ENCODE results near the gene SYT8.

Gene SYT8

DNA sequence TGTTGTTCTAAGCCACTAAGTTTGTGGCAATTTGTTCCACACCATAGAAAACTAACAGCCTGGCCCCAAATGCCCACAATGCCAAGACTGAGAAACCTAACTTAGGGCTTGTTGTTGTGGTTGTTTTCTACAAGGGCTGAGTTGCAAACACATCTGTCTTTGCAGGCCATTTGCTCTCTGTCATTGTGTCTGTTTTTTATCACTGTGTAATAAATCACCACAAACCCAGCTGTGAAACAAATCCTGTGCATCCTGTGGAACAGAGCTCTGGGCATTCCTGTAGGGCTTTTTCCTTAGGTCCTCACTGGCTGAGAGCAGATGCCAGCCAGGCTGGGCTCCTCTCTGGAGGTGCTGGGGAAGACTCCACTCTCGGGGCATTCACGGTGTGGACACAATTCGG, 15.7 kb upstream of the SYT8 start:
- no peak for DNase-seq

DNA sequence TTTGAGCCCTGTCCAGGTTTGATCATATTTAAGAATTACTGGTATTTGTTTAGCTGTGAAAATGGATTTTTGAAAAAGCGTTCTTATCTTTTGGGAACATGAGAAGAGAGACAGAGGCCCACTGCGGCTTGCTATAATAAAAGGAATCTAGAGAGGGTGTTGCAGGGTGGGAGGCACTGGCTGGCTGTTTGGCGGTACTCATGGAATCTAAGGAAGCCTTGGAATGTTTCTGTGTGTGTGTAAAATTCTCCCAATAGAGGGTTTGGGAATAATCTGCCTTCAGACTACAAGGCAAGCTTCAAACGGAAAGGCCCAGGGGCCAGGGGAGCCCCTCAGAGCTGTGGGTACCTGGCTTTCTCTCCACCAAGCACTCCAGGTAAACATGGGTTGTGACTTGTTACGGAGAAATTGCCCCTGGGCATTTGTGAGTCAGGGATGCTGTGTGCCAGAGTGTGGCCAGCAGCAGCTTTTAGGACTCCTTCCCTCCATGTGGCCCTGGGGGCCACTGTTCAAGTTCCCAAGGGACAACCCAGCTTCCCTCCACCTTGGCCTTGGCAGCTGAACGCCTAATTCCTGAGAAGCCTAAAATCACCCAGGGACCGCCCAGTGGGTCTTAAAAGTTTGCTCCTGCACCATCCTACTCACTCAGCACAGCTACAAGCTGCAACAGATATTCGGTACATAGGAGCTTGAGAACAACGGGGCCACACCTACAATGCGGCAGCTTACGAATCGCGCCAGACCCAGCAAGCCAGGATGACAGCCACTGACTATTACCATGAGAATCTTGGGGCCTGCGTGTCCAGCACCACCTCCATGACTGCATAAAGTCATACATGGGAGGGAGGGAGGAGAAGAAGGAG, 14.1 kb upstream of the SYT8 start:
- no peak for DNase-seq

DNA sequence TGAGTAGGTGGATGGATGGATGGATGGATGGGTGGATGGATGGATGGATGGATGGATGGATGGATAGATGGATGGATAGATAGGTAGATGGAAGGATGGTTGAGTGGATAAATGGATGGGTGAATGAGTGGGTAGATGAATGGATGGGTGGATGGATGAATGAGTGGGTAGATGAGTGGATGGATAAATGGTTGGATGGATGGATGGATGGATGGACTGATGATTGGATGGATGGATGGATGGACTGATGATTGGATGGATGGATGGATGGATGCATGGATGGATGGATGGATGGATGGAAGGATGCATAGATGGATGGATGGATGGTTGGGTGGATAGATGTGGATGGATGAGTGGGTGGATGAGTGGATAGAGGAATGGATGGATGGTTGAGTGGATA, 13.2 kb upstream of the SYT8 start:
- no peak for DNase-seq

DNA sequence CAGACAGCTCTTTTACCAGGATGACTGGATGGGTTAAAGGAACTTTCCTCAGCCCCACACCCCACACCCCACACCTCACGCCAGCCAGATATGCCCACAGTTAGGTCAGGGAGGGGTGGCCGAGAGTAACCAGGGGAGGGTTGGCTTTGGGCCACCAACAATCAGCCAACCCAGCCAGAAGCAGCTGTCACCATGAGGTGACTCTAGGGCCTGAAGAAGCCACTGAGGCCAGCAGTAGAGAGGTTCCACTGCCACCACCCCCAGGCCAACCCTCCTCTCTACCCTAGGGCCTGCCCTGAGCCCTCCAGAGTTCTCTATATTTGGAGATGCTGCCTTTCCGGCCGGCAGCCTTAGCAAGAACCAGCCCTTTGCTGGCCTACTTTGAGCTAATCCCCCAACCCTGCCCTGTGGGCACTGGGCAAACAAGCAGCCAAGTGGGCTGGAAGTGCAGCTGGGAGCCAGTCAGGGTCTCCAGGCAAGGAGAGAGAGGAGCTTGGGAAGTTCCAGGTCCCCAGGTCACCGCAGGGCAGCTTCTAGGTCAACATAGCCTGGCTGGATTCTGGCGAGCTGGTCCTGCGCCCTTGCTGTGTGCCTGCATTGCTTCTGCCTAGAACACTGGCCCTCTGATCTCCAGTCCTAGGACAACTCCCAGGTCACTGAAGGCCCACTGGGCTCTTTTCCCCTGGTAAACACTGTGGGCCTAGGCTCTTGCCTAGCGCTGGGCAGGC, 12.0 kb upstream of the SYT8 start:
- no peak for DNase-seq

DNA sequence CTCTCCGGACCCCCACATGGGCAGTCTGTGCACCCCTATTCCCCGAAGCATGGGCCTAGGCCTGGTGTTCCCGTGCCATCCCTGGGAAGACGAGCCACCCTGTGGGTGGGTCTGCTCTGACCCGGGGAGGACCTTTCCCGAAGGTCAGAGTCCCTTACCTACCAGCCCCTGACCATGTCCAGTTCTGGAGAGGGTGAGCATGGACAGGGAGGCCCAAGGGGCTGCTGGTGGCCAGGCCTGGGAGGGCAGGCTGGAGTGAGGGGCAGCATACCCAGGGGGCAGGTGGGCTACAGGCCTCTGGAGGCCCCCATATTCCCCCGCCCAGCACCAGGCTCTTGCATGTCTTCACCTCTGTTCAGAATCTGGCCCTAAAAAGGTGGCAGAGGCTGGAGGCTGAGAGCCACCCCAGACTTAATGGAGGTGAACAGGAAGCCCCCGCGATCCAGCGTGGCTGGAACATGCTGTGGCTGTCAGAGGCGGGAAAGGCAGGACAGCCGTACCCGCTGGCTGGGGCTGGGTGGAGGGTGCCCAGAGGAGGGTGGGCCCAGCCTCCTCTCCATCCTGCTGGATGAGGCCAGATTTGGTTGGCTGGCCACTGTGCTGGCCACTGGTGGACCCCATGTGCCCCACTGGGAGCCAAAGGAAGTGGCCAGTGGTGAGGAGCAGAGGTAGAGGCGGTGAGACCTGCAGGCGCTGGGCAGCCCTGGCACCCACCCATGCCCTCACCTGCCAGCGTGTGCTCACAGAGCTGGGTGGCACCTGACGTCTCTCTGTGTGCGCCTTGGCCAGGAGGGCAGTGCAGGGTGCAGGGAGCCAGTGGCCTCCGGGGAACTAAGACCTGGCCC, 11.2 kb upstream of the SYT8 start:
- no peak for DNase-seq

DNA sequence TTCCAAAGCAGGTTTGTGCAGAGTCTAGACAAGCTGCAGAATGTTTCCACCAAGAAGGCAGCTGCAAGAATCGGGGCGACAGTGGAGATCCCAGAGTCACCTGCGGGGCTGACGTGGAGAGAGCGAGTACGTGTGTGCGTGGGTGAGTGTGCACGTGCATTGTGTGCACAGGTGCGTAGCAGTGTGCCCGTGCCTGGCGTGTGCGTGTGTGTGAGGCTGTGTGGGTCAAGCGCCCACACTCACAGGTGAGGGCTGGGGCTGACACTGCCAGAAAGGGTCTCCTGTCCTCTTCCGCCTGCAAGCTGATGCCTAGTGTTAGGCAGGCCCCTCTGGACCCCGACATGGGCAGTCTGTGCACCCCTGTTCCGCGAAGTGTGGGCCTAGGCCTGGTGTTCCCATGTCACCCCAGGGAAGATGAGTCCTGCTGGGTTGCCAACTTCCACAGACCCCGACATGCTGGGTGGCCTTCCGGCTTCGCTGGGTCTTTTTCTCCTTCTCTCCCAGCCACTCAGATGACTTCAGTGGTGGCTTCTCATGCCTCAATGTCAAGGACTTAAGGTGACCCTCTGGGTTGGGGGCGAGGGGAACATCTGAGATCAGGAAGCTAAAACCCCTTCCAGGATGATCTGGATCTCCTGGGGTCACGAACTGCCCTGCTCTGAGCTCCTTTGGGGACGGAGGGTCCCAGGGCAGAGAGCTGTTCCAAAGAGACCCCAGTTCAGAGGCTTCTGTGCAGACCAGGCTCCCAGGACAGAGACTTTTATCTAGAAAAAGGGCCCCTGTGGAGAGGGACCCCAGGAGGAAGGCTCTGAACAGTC, 10.4 kb upstream of the SYT8 start:
- no peak for DNase-seq

DNA sequence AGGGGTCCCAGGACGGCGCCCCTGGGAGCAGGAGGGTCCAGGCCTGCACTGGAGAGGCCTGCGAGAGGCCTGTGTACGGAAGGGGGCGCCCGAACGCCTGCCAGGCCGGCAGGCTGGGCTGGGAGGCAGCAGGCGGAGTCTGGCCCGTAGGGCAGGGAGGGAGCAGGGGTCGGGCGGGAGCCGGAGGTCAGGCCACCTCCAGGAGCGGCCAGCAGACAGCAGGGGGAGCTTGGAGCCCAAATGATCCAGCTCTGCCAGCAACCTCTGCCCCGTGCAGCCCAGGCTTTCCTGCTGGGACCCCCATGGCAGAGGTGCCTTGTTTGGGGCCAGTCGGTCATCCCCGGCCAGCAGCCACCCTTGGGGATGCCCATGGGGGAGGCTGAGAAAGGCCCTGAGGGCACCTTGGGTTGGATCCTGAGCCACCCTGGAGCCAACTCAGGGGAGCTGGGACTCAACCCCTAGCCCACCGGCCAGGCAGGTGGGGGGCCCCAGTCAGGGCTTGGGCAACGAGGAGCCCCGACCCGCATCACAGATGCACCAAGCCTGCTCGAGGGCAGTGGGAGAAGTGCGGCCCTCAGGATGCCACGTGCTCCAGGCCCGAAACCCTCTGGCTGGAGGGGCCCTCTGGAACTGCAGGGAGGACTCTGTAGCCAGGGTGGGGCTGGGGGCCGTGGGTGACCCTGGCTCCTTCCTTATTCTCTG, 9.6 kb upstream of the SYT8 start:
- no peak for DNase-seq

DNA sequence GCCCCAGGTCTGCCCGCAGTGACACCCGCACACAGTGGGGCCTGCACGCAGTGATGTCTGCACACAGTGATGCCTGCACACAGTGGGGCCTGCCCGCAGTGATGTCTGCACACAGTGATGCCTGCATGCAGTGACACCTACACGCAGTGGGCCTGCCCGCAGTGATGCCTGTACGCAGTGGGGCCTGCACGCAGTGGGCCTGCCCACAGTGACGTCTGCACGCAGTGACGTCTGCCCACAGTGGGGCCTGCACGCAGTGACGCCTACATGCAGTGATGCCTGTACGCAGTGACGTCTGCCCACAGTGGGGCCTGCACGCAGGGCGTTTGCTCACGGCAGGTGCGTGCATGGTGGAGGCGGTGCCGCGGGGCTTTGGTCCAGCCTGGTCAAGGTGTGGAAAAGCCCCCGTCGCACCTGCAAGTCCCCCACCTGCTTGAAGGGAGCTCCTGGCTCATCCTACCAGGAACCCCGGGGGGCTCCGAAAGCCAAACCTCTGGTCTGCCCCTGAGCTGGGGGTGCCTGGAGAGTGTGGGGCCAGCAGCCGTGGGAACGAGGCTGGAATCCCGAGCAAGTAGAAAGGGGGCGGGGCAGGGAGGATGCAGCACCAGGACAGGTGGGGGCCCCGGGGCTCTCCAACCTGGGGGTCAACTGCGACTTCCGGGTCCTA, 8.9 kb upstream of the SYT8 start:
- DNase-seq: no peak

DNA sequence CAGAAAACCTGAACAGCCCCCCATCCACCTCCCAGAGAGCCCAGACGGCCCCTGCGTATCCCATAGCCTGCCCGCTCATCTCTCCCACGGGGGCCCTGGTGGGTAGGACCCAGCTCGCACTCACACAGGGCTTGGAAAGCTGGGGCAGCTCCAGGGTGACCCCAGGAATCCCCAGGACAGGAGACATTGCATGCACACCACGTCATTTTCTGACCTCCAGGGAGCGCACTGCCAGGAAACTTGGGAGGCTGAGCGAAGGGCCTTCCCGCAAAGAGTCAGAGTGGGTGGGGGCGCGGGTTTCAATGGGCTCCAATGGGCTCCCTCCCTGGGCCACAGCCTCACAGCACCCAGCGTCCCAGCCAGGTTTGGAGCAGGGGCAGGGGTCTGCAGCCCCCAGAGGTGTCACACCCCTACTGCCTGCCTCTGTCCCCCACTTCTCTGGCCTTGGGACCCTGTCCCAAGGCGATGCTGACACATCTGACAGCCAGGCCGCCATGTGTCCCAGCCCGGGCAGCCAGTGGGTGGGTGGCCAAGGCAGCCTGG, 8.2 kb upstream of the SYT8 start:
- no peak for DNase-seq

DNA sequence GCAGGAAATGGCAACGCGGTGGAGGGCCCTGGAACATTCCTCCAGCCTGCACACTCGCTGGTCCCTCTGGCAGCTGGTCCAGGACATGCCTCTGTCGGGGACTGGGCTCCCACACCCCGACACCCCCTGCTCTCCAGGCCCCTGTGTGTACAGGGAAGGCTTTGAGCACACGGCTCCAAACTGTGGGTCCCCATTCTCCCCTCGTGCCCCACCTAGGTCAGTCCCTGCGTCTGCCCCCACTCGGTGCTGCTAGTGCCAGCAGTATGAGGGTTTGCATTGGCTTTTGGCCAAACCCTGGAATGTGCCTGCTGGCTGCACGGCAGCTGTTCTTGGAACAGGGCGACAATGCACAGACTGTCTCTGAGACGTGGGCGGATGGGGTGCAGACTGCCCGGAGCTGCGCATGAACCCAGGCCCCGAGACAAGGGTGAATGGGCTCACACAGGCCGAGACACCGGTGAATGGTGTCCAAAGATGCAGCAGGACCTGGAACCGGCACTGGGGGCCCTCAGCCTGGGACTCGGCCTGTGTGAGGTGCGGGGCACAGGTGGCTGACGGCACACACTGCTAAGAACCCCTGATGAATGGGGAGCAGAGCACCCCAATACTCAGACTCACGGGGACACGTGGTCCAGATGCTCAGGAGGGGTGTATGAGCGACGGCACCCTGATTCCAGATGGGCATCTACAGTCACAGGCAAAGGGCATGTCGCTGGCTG, 7.5 kb upstream of the SYT8 start:
- no peak for DNase-seq

DNA sequence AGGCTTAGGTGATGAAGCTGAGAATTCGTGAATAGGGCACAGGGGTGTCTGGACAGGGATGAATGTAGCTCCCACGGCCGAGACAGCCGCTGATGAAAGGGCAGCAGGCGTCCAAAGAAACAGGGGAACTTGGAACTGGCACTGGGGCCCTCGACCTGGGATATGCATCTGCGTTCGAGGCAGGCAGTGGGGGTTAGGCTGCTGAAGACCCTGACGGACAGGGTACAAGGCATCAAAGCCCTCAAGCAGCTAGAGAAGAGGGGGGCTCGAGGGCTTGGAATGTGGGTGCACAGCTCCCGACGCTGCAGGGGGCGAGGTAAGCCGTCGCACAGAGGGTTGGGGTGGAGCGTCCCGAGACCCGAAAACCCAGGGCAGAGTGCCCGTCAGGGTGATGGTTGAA, 6.9 kb upstream of the SYT8 start:
- no peak for DNase-seq

DNA sequence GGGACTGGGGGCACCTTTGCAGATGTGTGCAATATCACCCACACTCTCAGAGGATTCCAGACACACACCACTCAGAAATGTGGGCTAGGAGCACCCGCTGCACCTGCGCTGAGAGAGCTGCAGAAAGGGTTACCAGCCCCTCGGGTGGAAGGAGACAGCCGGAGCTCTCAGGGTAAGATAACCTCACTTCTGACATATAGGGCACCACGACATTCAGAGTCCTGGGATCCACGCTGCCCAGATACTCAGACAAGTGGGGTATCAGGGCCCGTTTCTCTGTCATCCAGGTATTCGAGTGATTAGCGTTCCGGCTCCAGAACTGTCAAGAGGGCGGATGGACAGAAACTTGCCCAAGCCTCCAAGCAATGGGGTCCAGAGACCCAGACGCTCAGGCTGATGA, 6.2 kb upstream of the SYT8 start:
- DNase-seq: no peak

DNA sequence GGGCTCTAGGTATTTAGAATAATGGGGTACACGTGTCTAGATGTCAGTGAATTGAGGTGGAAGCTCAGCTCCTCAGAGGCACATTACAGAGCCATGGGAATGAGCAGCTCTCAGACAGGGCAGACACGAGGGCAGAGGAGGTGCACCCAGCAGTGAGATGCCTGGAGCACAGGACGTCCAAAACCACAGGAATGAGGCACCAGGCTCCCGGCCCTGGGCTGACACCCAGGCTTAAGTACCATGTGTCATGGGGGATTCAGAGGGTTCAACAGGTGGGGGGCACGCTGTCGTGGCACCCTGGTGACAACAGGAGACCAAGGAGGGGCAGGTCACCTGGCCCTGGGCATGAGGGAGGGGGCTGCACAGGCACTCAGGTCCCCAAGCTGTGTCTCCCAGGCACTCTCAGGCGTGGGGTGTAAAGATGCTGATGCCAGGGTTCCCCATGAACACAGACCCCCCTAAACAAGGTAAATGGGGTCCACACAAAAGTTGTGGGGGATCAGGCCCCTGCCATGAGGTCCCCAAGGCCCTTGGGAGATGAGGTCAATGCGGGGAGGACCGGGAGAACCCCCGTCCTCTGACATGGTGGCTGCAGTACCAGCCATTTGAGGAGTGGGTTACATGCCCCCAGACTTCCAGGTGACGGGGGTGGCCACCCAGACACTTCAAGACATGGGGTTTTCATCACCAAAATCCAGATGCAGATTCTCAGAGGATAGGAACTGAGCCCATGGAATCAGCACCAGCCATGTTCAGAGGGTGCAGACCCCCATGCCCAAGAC, 5.6 kb upstream of the SYT8 start:
- no peak for DNase-seq

DNA sequence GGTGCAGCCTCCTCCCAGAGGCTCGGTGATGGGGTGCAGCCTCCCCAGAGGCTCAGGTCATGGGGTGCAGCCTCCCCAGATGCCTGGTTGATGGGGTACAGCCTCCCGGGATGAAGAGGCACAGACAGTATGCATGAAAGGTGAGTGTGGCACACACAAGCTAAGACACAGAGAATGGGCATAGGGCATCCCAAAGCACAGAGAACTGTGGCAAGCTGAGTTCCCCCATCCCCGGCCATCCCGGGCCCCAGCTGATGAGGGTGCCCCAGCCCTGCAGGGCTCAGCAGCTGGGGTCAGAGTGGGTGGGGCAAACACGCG, 4.8 kb upstream of the SYT8 start:
- DNase-seq: no peak

DNA sequence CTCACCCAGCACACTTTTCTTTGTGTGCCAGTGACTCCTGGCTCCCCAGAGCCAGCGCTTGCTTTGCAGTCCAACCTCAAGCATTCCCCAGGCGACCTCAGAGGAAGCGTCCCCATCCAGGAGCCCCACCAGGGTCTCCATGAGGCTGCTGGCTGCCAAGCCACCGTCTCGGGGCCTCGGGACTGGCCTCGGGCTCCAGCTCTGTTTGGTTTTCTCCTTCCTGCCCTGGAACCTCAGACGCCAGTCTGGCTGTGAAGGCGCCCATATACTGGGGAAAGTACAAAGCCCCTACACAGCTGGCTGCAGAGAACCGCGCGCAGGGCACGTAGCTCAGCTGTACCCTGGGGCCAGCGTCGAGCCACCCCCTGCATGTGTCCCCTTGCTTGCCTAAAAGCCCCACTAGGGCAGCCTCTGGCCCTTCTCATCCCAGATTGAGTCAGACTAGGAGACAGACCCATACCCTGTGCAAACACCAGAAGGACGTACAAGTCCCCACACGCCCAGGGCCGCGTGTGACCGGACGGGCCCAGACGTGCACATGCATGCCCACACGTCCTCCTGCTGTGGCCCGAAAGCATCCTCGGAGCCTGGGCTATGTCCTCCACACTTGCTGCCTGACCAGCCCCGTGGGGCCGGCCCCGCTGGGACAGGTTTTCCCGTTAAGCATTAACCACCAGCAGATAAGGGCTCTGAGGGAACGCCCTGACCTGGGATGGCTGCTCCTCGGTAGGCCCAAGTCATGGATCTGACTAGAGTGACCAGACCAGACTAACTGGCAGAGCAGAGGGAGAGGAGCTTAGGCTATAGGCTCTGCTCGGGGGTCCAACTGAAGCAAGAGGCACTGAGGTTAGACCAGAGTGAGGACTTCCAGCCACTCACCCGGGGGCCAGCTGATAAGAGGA, 4.2 kb upstream of the SYT8 start:
- DNase-seq: no peak

DNA sequence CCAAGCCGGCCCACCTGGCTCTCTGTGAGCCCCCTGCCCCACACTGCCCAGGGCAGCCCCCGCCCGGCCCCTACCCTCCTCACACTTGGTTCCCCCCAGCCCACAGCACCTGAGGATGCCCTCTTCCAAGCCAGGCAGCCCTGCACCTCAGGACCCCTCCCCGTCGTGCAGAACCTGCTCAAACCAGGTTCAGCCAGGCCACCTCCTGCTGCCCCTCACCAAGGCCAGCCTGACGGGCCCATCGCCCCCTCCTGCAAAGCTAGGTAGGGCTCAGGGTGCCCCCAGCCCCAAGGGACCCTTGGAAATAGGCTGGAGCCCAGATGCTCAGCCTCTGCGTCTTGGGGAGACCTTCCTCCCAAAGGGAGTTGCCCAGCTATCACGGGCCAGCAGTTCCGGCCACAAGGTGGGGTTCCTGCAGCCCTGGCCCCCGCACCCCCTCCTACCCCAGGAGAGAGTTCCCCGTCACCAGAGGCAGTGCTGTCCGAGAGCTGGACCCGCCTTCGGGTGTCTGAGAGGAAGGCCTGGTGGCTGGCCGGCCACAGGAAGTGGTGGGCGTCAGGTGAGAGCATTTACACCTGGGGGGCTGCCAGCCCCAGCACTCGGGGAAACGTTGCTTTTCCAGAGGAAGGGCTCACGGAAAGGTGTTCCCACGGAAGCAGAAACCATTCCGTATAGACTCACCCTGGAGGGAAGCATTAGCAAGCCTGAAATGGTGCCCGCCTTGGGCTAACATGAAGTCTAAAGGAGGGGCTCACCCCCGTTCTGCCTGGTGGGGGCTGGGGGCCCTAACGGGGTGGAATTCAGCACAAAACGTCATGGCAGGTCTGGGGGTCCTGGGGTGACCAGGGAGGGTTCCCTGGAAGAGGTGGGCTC, 3.2 kb upstream of the SYT8 start:
- no peak for DNase-seq

DNA sequence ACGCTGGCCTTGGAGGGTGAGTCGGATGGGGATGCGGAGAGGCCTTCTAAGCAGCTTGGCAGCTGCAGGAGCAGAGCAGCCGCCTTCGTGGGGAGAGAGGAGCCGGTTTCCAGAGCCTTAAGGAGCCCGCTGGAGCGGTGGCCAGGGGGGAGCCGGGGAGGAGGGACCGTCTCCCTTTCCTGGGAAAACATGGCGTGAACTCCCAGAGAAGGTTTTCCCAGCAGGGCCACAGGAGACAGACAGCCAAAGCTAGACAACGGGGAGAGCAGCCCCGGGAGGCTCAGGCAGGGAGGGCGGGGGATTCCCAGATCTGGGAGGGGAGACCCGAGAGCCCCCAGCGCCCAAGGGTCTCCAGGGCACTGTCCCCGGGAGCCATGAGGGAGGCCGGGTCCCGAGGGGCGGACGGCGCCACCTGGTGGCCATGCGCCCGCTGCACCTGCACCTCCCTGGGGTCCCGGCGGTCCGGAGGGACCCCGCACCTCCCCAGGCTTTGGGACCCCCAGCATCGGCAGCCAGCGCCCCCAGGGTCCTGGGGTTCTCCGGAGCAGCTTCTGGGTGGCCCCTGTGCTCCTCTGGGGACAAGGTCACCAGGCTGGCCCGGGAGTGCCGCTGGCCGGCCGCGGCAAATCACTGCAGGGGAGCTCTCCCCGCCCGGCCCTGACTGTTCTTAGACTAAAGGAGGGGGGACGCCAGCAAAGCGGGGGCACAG, 2.4 kb upstream of the SYT8 start:
- DNase-seq: peak; percentile 83

All from CD4-positive, alpha-beta T cell treated with Interleukin-17A for 4 hours (primary cell).